CD4-positive, alpha-beta T cell treated with Interleukin-6 for 4 hours (primary cell): Measurements from ENCODE around the gene SSR4.

Source experiments
- DNase-seq: peaks from one replicate; pipeline ENCODE4 v3.0.0-alpha.2; 2020; ENCODE audit warnings: mixed read lengths

Gene SSR4

GRCh38 chrX:153769865-153770600, 24.4 kb upstream of the SSR4 start:
- DNase-seq, result no peak

DNA sequence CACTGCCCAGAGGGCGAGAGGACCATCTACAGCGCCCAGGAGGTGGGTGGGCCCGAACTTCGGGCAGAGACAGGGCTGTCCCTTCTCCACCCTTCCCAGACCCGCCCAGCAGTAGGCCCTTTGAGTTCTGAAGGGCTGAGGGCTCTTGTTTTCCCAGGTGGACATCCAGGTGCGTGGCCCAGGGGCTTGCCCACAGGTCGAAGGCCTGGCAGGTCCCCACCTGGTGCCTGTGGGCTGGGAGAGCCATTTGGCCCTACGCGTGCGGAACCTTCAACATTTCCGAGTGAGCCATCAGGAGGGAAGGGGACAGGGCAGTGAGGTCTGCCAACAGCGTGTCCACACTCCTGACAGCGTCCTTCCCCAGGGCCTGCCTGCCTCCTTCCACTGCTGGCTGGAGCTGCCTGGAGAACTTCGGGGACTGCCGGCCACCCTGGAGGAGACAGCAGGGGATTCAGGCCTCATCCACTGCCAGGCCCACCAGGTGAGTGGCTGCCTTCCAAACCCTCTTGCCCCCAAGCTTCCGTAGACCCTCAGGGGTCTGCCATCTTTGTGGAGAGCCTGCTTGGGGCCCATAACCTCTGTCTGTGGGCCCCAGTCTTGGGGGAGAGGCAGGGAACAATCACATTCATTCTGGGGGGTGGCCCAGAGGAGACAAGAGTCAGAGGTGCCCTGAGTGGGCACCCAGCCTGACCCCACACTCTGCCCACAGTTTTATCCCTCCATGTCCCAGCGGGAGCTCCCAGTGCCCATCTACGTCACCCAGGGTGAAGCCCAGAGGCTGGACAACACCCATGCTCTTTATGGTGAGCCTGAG, 23.7 kb upstream of the SSR4 start:
- no peak for DNase-seq

- DNase-seq, result no peak
Measured at GRCh38 chrX:153771415-153772315, 22.8 kb upstream of the SSR4 start.

- no peak for DNase-seq
Measured at GRCh38 chrX:153772316-153773217, 21.9 kb upstream of the SSR4 start.

- DNase-seq, result no peak
Measured at GRCh38 chrX:153773218-153773611, 21.3 kb upstream of the SSR4 start.

DNA sequence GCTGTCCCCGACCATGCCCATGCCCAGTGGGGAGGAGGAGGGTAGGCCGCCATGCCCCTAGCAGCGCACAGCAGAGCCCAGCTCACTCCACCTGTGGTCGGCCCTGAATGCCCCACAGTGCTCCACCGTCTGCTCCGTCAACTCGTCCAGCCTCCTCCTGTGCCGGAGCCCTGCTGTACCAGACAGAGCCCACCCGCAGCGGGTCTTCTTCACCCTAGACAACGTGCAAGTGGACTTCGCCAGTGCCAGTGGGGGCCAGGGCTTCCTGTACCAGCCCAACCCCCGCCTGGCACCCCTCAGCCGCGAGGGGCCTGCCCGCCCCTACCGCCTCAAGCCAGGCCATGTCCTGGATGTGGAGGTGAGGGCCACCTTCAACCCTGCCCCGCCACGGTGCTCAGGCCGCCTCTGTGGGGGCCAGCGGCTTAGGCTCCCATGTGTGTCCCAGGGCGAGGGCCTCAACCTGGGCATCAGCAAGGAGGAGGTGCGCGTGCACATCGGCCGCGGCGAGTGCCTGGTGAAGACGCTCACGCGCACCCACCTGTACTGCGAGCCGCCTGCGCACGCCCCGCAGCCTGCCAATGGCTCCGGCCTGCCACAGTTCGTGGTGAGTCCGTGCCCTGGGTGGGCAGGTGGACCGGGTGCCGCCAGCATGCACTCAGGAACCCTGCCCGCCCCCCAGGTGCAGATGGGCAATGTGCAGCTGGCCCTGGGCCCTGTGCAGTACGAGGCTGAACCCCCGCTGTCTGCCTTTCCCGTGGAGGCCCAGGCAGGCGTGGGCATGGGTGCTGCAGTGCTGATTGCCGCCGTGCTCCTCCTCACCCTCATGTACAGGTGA, 20.5 kb upstream of the SSR4 start:
- DNase-seq, result no peak

GRCh38 chrX:153774576-153775292, 19.7 kb upstream of the SSR4 start:
- no peak for DNase-seq

- DNase-seq, result peak; percentile 0
Measured at GRCh38 chrX:153775293-153776119, 19.0 kb upstream of the SSR4 start.

DNA sequence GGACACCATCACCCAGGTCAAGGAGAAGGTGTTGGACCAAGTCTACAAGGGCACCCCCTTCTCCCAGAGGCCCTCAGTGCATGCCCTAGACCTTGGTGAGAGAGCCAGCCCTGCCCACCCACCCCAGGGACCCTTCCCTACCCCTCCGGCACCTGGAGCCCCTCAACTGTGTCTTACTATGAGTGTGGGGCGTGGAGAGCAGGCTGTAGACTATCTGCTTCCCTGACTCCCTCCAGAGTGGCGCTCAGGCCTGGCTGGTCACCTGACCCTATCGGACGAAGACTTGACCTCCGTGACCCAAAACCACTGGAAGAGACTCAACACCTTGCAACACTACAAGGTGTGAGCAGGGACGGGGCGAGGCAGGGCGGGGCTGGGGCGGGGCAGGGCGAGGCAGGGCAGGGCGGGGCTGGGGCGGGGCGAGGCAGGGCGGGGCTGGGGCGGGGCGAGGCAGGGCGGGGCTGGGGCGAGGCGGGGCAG, 18.3 kb upstream of the SSR4 start:
- peak; percentile 0 for DNase-seq

- DNase-seq, result no peak
Measured at GRCh38 chrX:153776611-153777045, 17.8 kb upstream of the SSR4 start.

- DNase-seq, result peak; percentile 0
Measured at GRCh38 chrX:153777261-153778090, 17.0 kb upstream of the SSR4 start.

DNA sequence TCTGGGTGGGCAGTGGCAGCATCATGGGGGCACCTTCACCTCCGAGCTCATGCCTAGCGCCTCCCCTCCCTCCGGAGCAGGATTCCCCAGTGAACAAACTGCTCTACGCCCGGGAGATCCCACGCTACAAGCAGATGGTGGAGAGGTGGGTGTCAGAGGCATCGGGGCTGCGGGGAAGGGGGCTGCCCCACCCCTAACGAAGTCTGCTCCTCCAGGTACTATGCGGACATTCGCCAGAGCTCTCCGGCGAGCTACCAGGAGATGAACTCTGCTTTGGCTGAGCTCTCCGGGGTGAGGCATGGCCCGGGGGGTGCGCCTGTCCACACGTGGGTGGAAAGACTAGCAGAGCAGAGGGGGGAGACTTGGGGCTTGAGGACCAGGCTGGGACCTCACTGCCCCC, 16.3 kb upstream of the SSR4 start:
- DNase-seq, result no peak

GRCh38 chrX:153778684-153779101, 15.8 kb upstream of the SSR4 start:
- no peak for DNase-seq

GRCh38 chrX:153779891-153780677, 14.4 kb upstream of the SSR4 start:
- no peak for DNase-seq

DNA sequence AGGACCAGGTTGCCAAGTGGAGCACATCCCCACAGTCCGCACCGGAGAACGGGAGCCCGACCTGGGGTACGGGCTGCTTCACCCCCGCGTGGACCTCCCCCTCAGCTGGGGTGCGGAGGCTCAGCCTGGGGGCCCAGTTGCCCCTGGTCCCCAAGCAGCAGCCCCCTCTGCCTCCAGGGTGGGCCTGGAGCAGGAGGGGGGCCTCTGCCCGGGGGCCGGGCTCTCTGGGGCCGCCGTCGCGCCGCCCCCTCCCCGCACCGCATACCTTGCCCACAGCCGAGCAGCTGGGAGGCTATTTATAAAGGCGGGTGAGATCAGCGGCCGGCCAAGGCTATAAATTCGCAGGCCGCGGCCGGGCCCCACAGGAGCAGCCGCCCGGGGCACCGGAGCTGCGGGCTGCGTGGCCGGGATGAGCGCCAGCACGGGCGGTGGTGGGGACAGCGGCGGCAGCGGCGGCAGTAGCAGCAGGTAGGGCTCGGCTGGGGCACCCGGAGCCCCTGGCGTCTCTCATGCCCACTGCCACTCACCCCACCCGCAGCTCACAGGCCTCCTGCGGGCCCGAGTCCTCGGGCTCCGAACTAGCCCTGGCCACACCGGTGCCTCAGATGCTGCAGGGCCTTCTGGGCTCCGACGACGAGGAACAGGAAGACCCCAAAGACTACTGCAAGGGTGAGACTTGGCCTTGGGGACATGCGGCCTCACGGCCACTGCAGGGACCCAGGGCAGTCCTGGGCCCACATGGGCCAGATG, 13.6 kb upstream of the SSR4 start, which contains the start of gene SRPK3:
Gene SRPK3, plus strand, starts transcription at position 364 of the 750 bp plus-strand sequence. Its CDS starts 46 bp downstream, at position 410.
- no peak for DNase-seq

DNA sequence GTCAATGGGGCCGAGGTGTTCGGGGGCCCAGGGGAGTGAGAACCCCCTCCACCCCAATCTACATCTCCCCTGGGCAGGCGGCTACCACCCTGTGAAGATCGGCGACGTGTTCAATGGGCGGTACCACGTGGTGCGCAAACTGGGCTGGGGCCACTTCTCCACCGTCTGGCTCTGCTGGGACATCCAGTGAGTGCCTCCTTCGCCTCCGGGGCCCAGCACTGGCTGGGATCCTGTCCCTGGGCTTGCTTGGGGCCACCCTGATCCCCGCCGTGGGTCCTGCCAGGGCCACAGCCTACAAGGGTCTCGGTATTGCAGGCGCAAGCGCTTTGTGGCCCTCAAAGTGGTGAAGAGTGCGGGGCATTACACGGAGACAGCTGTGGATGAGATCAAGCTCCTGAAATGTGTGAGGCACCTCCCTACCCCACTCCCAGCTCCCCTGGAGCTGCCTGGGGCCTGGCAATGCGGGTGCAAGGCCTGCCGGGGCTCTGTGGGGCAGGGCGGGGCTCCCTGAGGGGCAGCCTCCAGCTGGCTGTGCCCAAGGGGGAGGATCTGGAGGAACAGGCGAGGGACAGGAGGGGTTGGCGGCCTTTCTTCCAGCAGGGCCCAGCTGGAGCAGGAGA, 12.9 kb upstream of the SSR4 start:
- DNase-seq, result no peak
